ENCODE results near the gene COG1.

Gene COG1

GRCh38 chr17:73200476-73200875 lies 7.6 kb downstream of the COG1 start:
- no peak for TF ChIP-seq CTCF (IDR thresholded peaks at IDR 0.05; ENCODE audit: low read depth, low read length, missing control alignments)
- no peak overlapping the region for H3K4me3 ChIP-seq (replicated peaks; ENCODE audit: low read depth, low read length)
- DNase-seq (ENCODE audit: extremely low read depth, low read depth), result no peak

GRCh38 chr17:73201215-73202069 lies 8.6 kb downstream of the COG1 start:
- TF ChIP-seq CTCF (IDR thresholded peaks at IDR 0.05; ENCODE audit: low read depth, low read length, missing control alignments), result no peak
- DNase-seq (ENCODE audit: extremely low read depth, low read depth), result no peak
- H3K4me3 ChIP-seq (replicated peaks; ENCODE audit: low read depth, low read length), result no peak overlapping the region

- H3K4me3 ChIP-seq (replicated peaks; ENCODE audit: low read depth, low read length), result no peak overlapping the region
- TF ChIP-seq CTCF (IDR thresholded peaks at IDR 0.05; ENCODE audit: low read depth, low read length, missing control alignments), result no peak
- DNase-seq (ENCODE audit: extremely low read depth, low read depth), result no peak
Measured at GRCh38 chr17:73203135-73203787, 10.4 kb downstream of the COG1 start.

GRCh38 chr17:73203788-73204479 lies 11.1 kb downstream of the COG1 start:
- no peak for DNase-seq (ENCODE audit: extremely low read depth, low read depth)
- no peak overlapping the region for H3K4me3 ChIP-seq (replicated peaks; ENCODE audit: low read depth, low read length)
- TF ChIP-seq CTCF (IDR thresholded peaks at IDR 0.05; ENCODE audit: low read depth, low read length, missing control alignments), result no peak

- no peak for DNase-seq (ENCODE audit: extremely low read depth, low read depth)
- TF ChIP-seq CTCF (IDR thresholded peaks at IDR 0.05; ENCODE audit: low read depth, low read length, missing control alignments), result no peak
- no peak overlapping the region for H3K4me3 ChIP-seq (replicated peaks; ENCODE audit: low read depth, low read length)
Measured at GRCh38 chr17:73205459-73205961, 12.7 kb downstream of the COG1 start.

- TF ChIP-seq CTCF (IDR thresholded peaks at IDR 0.05; ENCODE audit: low read depth, low read length, missing control alignments), result no peak
- H3K4me3 ChIP-seq (replicated peaks; ENCODE audit: low read depth, low read length), result no peak overlapping the region
- DNase-seq (ENCODE audit: extremely low read depth, low read depth), result no peak
Measured at GRCh38 chr17:73208139-73208827, 15.4 kb downstream of the COG1 start.

Measured in HFF-Myc (cell line).